H1 (cell line): ENCODE results near the gene HES3. TPM values are rescaled to one million over a fixed set of nuclear protein-coding genes. Genes with fewer than 3 reads are reported as not detected.

Experiments used
- CTCF ChIA-PET: fragments of 300-600 bp; sonication (Branson Sonifier 250); formaldehyde crosslinking; loops from one replicate; lab custom pipeline; 2021; ENCODE audit not compliant: partially characterized antibody; lab: Charles Lee
- POLR2A ChIA-PET: fragments of 300-600 bp; sonication (Branson Sonifier 250); formaldehyde crosslinking; loops from one replicate; lab custom pipeline; 2021; ENCODE audit warnings: inconsistent platforms; ENCODE audit not compliant: partially characterized antibody; lab: Charles Lee
- DNase-seq, 2 experiments: peaks; one replicate each; pipeline versions ENCODE4 v3.0.0 to v3.0.0-alpha.2; 2010 to 2022; ENCODE audit warnings: low spot score in 2 of 2, low read depth in 1 of 2, mixed read lengths in 1 of 2
- FAIRE-seq: peaks from 2 replicates; lab custom pipeline; 2011; peaks lifted over from hg19 to GRCh38; lab: Jason Lieb, UNC
- H2AFZ ChIP-seq: 2 replicates; pipeline ENCODE4 v1.8.1; 2012; ENCODE audit warnings: low read length, inconsistent platforms
- H2AK5ac ChIP-seq: 2 replicates; pipeline ENCODE4 v1.6.1; 2013; ENCODE audit warnings: low read depth, low read length
- H2BK120ac ChIP-seq: replicated peaks from 2 replicates; pipeline ENCODE3; 2013; ENCODE audit warnings: low read depth, low read length, inconsistent platforms
- H2BK12ac ChIP-seq: 2 replicates; pipeline ENCODE4 v1.6.1; 2013; ENCODE audit warnings: low read depth, low read length
- H2BK15ac ChIP-seq: 2 replicates; pipeline ENCODE4 v1.6.1; 2013; ENCODE audit warnings: low read length
- H2BK20ac ChIP-seq: 2 replicates; pipeline ENCODE4 v1.6.1; 2013; ENCODE audit warnings: low read length
- H2BK5ac ChIP-seq: 2 replicates; pipeline ENCODE4 v1.6.1; 2013; ENCODE audit warnings: low read depth, low read length
- H3K14ac ChIP-seq: 2 replicates; pipeline ENCODE4 v1.6.1; 2013; ENCODE audit warnings: inconsistent platforms; ENCODE audit not compliant: insufficient read length
- H3K18ac ChIP-seq: 2 replicates; pipeline ENCODE4 v1.6.1; 2013; ENCODE audit warnings: low read length; ENCODE audit errors: extremely low read depth
- H3K23ac ChIP-seq: 2 replicates; pipeline ENCODE4 v1.6.1; 2013; ENCODE audit warnings: inconsistent platforms; ENCODE audit not compliant: insufficient read length
- H3K23me2 ChIP-seq: 2 replicates; pipeline ENCODE4 v1.6.1; 2013; ENCODE audit warnings: low read depth, low read length
- H3K27ac ChIP-seq: 2 replicates; pipeline ENCODE4 v1.6.1; 2011; ENCODE audit warnings: low read depth, low read length, inconsistent platforms
- H3K27me3 ChIP-seq, 4 experiments: replicated peaks in 1 of 4; 1 replicate in 1 of 4; 2 replicates in 3 of 4; pipeline versions ENCODE4 v1.6.1 to v1.8.1; 2011 to 2013; ENCODE audit warnings: low read length in 3 of 4, mild to moderate bottlenecking in 3 of 4, inconsistent platforms in 2 of 4, mixed read lengths in 2 of 4, moderate library complexity in 1 of 4; ENCODE audit not compliant: control insufficient read depth in 3 of 4, insufficient read depth in 3 of 4; ENCODE audit errors: extremely low read depth in 1 of 4
- H3K36me3 ChIP-seq, 4 experiments: 2 replicates each; pipeline versions ENCODE4 v1.6.1 to v1.8.1; 2011 to 2013; ENCODE audit warnings: mild to moderate bottlenecking in 4 of 4, low read length in 3 of 4, moderate library complexity in 2 of 4, control low read depth in 1 of 4, inconsistent platforms in 1 of 4; ENCODE audit not compliant: insufficient read depth in 4 of 4, control insufficient read depth in 2 of 4
- H3K4ac ChIP-seq: replicated peaks from 2 replicates; pipeline ENCODE3; 2013; ENCODE audit warnings: low read length, low read depth, mixed read lengths, inconsistent platforms; ENCODE audit not compliant: insufficient read length
- H3K4me1 ChIP-seq, 4 experiments: replicated peaks in 1 of 4; 1 replicate in 1 of 4; 2 replicates in 3 of 4; pipeline versions ENCODE4 v1.6.1 to v1.8.1; 2011 to 2013; ENCODE audit warnings: low read length in 3 of 4, inconsistent platforms in 2 of 4, mixed read lengths in 1 of 4; ENCODE audit not compliant: insufficient read depth in 4 of 4, control insufficient read depth in 3 of 4
- H3K4me2 ChIP-seq, 2 experiments: 2 replicates each; pipeline versions ENCODE4 v1.6.1 to v1.8.1; 2011 to 2013; ENCODE audit warnings: low read depth in 2 of 2, low read length in 2 of 2, control low read depth in 1 of 2, inconsistent platforms in 1 of 2, mild to moderate bottlenecking in 1 of 2; ENCODE audit not compliant: insufficient read depth in 1 of 2
- H3K4me3 ChIP-seq, 4 experiments: fragments of 200-600, 300-600 bp in 1 of 4; sonication (generic), shearing (Covaris generic), sonication (Bioruptor Twin) in 1 of 4; 2 replicates each; pipeline versions ENCODE4 v1.5.1 to v1.8.1; 2011 to 2016; ENCODE audit warnings: low read length in 4 of 4, low read depth in 3 of 4, control low read depth in 2 of 4, inconsistent platforms in 2 of 4, mild to moderate bottlenecking in 2 of 4, mixed read lengths in 1 of 4, moderate library complexity in 1 of 4; ENCODE audit not compliant: insufficient read depth in 2 of 4; ENCODE audit errors: extremely low read depth in 1 of 4
- H3K56ac ChIP-seq: replicated peaks from 2 replicates; pipeline ENCODE3; 2013; ENCODE audit warnings: low read depth, mild to moderate bottlenecking, mixed read lengths, low read length, inconsistent platforms; ENCODE audit not compliant: insufficient read length
- H3K79me1 ChIP-seq: 2 replicates; pipeline ENCODE4 v1.6.1; 2013; ENCODE audit warnings: low read depth, low read length, control low read depth
- H3K79me2 ChIP-seq, 2 experiments: 2 replicates each; pipeline versions ENCODE4 v1.6.1 to v1.8.1; 2012 to 2013; ENCODE audit warnings: low read length in 2 of 2, mild to moderate bottlenecking in 2 of 2, inconsistent platforms in 1 of 2; ENCODE audit not compliant: insufficient read depth in 2 of 2, control insufficient read depth in 1 of 2
- H3K9ac ChIP-seq, 4 experiments: replicated peaks in 1 of 4; 1 replicate in 1 of 4; 2 replicates in 3 of 4; pipeline versions ENCODE4 v1.6.1 to v1.8.1; 2011 to 2013; ENCODE audit warnings: low read depth in 3 of 4, low read length in 3 of 4, control low read depth in 2 of 4, mild to moderate bottlenecking in 2 of 4, moderate library complexity in 2 of 4, inconsistent platforms in 1 of 4; ENCODE audit errors: extremely low read depth in 1 of 4
- H3K9me3 ChIP-seq, 2 experiments: 2 replicates each; pipeline versions ENCODE4 v1.6.1 to v1.8.1; 2012 to 2013; ENCODE audit warnings: mild to moderate bottlenecking in 2 of 2, moderate library complexity in 2 of 2, control low read depth in 1 of 2, inconsistent platforms in 1 of 2, low read depth in 1 of 2, low read length in 1 of 2, mixed read lengths in 1 of 2; ENCODE audit not compliant: insufficient read depth in 2 of 2
- H4K20me1 ChIP-seq, 2 experiments: replicated peaks in 1 of 2; 2 replicates each; pipeline versions ENCODE3 to v1.8.1; 2011 to 2013; ENCODE audit warnings: inconsistent platforms in 2 of 2, low read length in 2 of 2, mild to moderate bottlenecking in 1 of 2; ENCODE audit not compliant: insufficient read depth in 2 of 2, control insufficient read depth in 1 of 2
- H4K5ac ChIP-seq: 2 replicates; pipeline ENCODE4 v1.6.1; 2013; ENCODE audit warnings: low read length, low read depth, mixed read lengths, inconsistent platforms; ENCODE audit not compliant: insufficient read length
- H4K8ac ChIP-seq: 2 replicates; pipeline ENCODE4 v1.8.0; 2013; ENCODE audit warnings: mild to moderate bottlenecking, moderate library complexity, low read length, inconsistent platforms; ENCODE audit not compliant: insufficient read depth; ENCODE audit errors: extremely low read depth
- H4K91ac ChIP-seq: replicated peaks from 2 replicates; pipeline ENCODE3; 2013; ENCODE audit warnings: low read length, mixed read lengths, inconsistent platforms; ENCODE audit not compliant: insufficient read length
- CHD2 ChIP-seq: IDR thresholded peaks from 2 replicates; pipeline ENCODE4 v1.6.1; 2012; ENCODE audit warnings: low read length, improper control_type of control experiment
- WGBS, 2 experiments: shearing (Covaris generic) in 1 of 2; methylation state at CpG; one replicate each; pipeline versions ENCODE4 v1.1.6 to v1.1.7; 2013 to 2015; ENCODE audit warnings: low lambda C conversion rate in 2 of 2, mixed read lengths in 2 of 2, inconsistent platforms in 1 of 2, low coverage in 1 of 2, missing lambda C conversion rate in 1 of 2; ENCODE audit not compliant: insufficient replicate concordance in 2 of 2, insufficient coverage in 1 of 2, insufficient read length in 1 of 2; ENCODE audit errors: extremely low coverage in 1 of 2, missing lambda C conversion rate in 1 of 2; 5-methylcytosine and 5-hydroxymethylcytosine counted together
- polyA plus RNA-seq, 7 experiments: library from polyadenylated mRNA; depleted of rRNA in 3 of 7; stranded (reverse) in 5 of 7; unstranded in 2 of 7; fragments of >200 nt in 5 of 7; fragments of 200-250 nt in 2 of 7; gene quantifications; 1 replicate in 5 of 7; 2 replicates in 1 of 7; 4 replicates in 1 of 7; pipeline versions ENCODE4 v1.2.1 to v1.2.3, GENCODE V29; 2011 to 2013; ENCODE audit warnings: missing spikeins in 2 of 7, mixed read lengths in 2 of 7
- total RNA-seq: library from RNA; stranded (reverse); fragmentation: NEBNext Ultra II Directional; extraction: Animal tissue kit (Norgen Biotek cat#: 25700); gene quantifications from 2 replicates; pipeline ENCODE4 v1.2.1, GENCODE V29; 2021

The HES3 gene
- total and polyA plus RNA-seq, 2 of the 8 experiments (the other 6 are each of a cell fraction or from before 2014, with no cell fraction given), result 38.8 to 54.3 TPM

- Histone ChIP-seq H3K4ac (no peak overlapping the region), H3K9me3 (no peaks in the 10 kb centered on the region), H3K9ac (no peak overlapping the region), H3K18ac (no peak overlapping the region), H2BK5ac (no peak overlapping the region), H2BK15ac (no peak overlapping the region), H2BK120ac (no peak overlapping the region), H3K23ac (no peak overlapping the region), H4K91ac (no peak overlapping the region), H3K79me1 (no peaks in the 10 kb centered on the region), H2BK20ac (no peak overlapping the region), H2AFZ (no peak overlapping the region), H4K5ac (no peak overlapping the region), H3K4me1 (peaks cover 0 to 17% (median 9%) of the 10 kb centered on the region in 4 experiments; a peak in 5 of 7 replicates), H3K14ac (no peak overlapping the region), H3K27ac (no peak overlapping the region), H3K27me3 (peaks cover 16 to 43% (median 34%) of the 10 kb centered on the region in 4 experiments), H2BK12ac (no peak overlapping the region; the same call in 1 of the 2 replicates), H3K4me3 (no peak overlapping the region), H3K56ac (no peak overlapping the region), H4K8ac (no peak overlapping the region; the same call in 1 of the 2 replicates), H3K23me2 (peaks cover 13% of the 10 kb centered on the region; the same call in 1 of the 2 replicates), H3K4me2 (no peak overlapping the region), H3K79me2 (no peaks in the 10 kb centered on the region), H4K20me1 (peaks cover 9 to 31% of the 10 kb centered on the region in 2 experiments), H2AK5ac (no peak overlapping the region), H3K36me3 (no peaks in the 10 kb centered on the region; a peak in 1 of 8 replicates)
- ChIA-PET CTCF (interaction anchor here (0.8 to 19.1 kb wide), 9 partner anchors 17 to 172 kb away, joined by 3 to 353 read pairs (median 13); partner anchors contain the start of genes RNF207 and RPL22), POLR2A (interaction anchor here (1.3 to 9.3 kb wide), 3 partner anchors 14 to 85 kb away, joined by 3 to 64 read pairs (median 5); partner anchors contain the start of genes ICMT and RPL22)
- TF ChIP-seq CHD2, result no peak
- peak in 1 of 2 experiments; percentile 43 for DNase-seq
- no peak for FAIRE-seq
- 85% methylated on average over 16 of the region's 19 CpGs; no CpG with 5 or more reads in 1 of the 2 experiments for WGBS, 2 experiments
Observed at GRCh38 chr1:6251233-6251632, 7.3 kb downstream of the HES3 start.
